OCI-LY3 (cell line): ENCODE measurements around the gene KARS1.

ENCODE experiments used
- H2AFZ ChIP-seq: fragments of 200-600, 300-600 bp; shearing (Covaris generic); 2 replicates; pipeline ENCODE4 v1.6.0; 2014; ENCODE audit warnings: antibody characterized with exemption, low read depth, low read length
- H3K27ac ChIP-seq: fragments of 200-600, 300-600 bp; sonication (generic); 2 replicates; pipeline ENCODE4 v1.5.1; 2014; ENCODE audit warnings: mild to moderate bottlenecking, low read length, moderate library complexity, mixed read lengths
- H3K27me3 ChIP-seq: fragments of 200-600, 300-600 bp; sonication (generic); 2 replicates; pipeline ENCODE4 v1.6.1; 2014; ENCODE audit warnings: low read depth, low read length, mixed read lengths
- H3K36me3 ChIP-seq: fragments of 200-600, 300-600 bp; sonication (generic); replicated peaks from 2 replicates; pipeline ENCODE3; 2014; ENCODE audit warnings: low read depth, low read length, mixed read lengths
- H3K4me1 ChIP-seq: fragments of 300-600, 200-600 bp; sonication (generic); 2 replicates; pipeline ENCODE4 v1.6.1; 2014; ENCODE audit warnings: low read length, mixed read lengths
- H3K4me2 ChIP-seq: fragments of 200-600, 300-600 bp; sonication (generic); 2 replicates; pipeline ENCODE4 v1.6.1; 2014; ENCODE audit warnings: low read length, mixed read lengths
- H3K4me3 ChIP-seq: fragments of 300-600, 200-600 bp; sonication (generic); 2 replicates; pipeline ENCODE4 v1.5.1; 2014; ENCODE audit warnings: antibody characterized with exemption, mild to moderate bottlenecking, low read length, moderate library complexity
- H3K79me2 ChIP-seq: fragments of 300-600, 200-600 bp; shearing (Covaris generic); 2 replicates; pipeline ENCODE4 v1.6.1; 2014; ENCODE audit warnings: mild to moderate bottlenecking, low read length, mixed read lengths
- H3K9ac ChIP-seq: fragments of 300-600, 200-600 bp; shearing (Covaris generic); 2 replicates; pipeline ENCODE4 v1.6.0; 2014; ENCODE audit warnings: mild to moderate bottlenecking, low read length, moderate library complexity
- H3K9me3 ChIP-seq: fragments of 200-600, 300-600 bp; shearing (Covaris generic); 2 replicates; pipeline ENCODE4 v1.6.1; 2014; ENCODE audit warnings: low read length, mixed read lengths; ENCODE audit not compliant: insufficient read depth
- H4K20me1 ChIP-seq: fragments of 200-600, 300-600 bp; sonication (generic); 2 replicates; pipeline ENCODE4 v1.6.1; 2016; ENCODE audit warnings: low read length, mixed read lengths; ENCODE audit not compliant: insufficient read depth
- EZH2phosphoT487 ChIP-seq: fragments of 200-600 bp; shearing (Covaris generic); IDR thresholded peaks from 2 replicates; pipeline ENCODE4 v1.6.1; 2018; ENCODE audit warnings: antibody characterized with exemption, mixed run types, low read depth
- TF ChIP-seq, protein P1 (sequence below): fragments of 200-600, 300-600 bp; sonication (generic); IDR thresholded peaks from 2 replicates; pipeline ENCODE4 v1.5.1; 2014; ENCODE audit warnings: antibody characterized with exemption, low read length, low read depth

KARS1 gene

DNA sequence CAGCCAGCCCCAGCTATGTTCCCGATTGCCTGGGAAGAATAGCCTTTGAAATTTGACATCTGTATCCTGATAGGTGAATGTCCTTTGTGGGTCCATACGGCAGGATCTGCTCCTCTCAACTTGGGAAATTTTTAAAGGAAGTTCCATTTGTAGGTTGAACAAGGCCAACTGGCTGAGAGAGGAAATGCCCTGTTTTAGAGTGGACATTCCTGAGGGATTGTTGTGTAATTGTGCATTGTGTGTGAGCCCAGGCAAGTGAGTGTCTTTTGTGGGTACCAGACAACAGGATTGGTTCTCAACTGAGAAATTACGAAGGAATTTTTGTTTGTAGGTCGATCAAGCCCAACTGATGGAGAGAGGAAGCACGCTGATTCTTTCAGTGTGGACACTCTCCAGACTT, 31.9 kb upstream of the KARS1 start:
- H2AFZ ChIP-seq: no peak overlapping the region
- no peaks in the 10 kb centered on the region for H3K36me3 ChIP-seq
- H3K79me2 ChIP-seq: no peaks in the 10 kb centered on the region
- no peak overlapping the region for H3K4me3 ChIP-seq
- no peak overlapping the region for H3K4me2 ChIP-seq
- no peaks in the 10 kb centered on the region for H3K4me1 ChIP-seq
- no peaks in the 10 kb centered on the region for H4K20me1 ChIP-seq
- no peaks in the 10 kb centered on the region for H3K9me3 ChIP-seq
- H3K27ac ChIP-seq: no peak overlapping the region
- H3K27me3 ChIP-seq: no peaks in the 10 kb centered on the region
- TF ChIP-seq EZH2phosphoT487: no peak
- TF ChIP-seq, protein P1, sequence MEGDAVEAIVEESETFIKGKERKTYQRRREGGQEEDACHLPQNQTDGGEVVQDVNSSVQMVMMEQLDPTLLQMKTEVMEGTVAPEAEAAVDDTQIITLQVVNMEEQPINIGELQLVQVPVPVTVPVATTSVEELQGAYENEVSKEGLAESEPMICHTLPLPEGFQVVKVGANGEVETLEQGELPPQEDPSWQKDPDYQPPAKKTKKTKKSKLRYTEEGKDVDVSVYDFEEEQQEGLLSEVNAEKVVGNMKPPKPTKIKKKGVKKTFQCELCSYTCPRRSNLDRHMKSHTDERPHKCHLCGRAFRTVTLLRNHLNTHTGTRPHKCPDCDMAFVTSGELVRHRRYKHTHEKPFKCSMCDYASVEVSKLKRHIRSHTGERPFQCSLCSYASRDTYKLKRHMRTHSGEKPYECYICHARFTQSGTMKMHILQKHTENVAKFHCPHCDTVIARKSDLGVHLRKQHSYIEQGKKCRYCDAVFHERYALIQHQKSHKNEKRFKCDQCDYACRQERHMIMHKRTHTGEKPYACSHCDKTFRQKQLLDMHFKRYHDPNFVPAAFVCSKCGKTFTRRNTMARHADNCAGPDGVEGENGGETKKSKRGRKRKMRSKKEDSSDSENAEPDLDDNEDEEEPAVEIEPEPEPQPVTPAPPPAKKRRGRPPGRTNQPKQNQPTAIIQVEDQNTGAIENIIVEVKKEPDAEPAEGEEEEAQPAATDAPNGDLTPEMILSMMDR: no peak
- H3K9ac ChIP-seq: no peak overlapping the region

DNA sequence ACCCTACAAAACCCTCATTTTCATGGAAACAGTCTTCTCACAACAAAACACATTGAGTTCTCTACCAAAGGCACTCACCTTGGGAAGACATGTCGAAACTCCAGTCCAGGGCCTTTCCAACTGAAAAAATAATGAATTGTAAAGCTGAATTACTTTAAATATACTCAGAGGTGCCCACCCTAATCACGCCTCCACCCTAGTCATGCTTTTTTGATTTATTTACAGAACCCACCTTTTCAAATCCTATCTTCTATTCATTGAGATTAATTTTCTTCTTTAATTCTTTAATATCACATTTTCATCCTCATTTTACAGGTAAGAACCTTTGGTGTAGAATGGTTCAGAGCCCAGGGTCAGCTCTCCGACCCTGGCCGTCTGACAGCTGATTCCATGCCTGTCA, 29.4 kb upstream of the KARS1 start, which contains the start of gene CPHXL2:
TSS of gene CPHXL2 (minus strand) at position 101 of the 400 bp plus-strand sequence. CDS start at position 91, 10 bp downstream.
- Histone ChIP-seq H3K27ac (no peak within 1 kb of the TSS), H3K9ac (no peak within 1 kb of the TSS), H3K4me2 (no peak within 1 kb of the TSS), H3K4me3 (no peak within 1 kb of the TSS), H2AFZ (no peak within 1 kb of the TSS), H3K4me1 (no peaks in the 10 kb centered on the region), H3K9me3 (no peaks in the 10 kb centered on the region), H3K27me3 (no peaks in the 10 kb centered on the region), H3K79me2 (no peaks in the 10 kb centered on the region), H4K20me1 (no peaks in the 10 kb centered on the region), H3K36me3 (no peaks in the 10 kb centered on the region)
- TF ChIP-seq, protein P1: no peak
- no peak for TF ChIP-seq EZH2phosphoT487

DNA sequence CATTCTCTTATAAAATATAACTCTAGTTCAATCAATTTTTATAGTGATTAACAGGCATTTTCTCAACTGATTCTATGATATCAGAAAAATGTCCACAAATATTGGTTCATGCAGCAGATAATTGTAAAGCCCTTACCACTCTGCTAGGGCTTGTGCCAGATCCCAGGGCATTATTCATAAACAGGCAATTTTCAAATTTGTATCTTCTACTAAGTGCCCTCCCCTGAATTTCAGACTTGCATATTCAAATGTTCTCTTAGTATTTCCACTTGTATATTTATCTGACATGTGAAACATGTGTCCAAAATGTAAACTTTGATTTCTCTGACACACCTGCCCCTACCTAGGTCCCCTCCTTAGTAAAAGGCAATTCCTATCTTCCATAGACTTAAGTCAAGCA, 20.0 kb upstream of the KARS1 start:
- peaks cover 4% of the 10 kb centered on the region for H3K36me3 ChIP-seq
- no peak overlapping the region for H3K27ac ChIP-seq
- TF ChIP-seq EZH2phosphoT487: no peak
- TF ChIP-seq, protein P1: no peak
- no peaks in the 10 kb centered on the region for H3K4me1 ChIP-seq
- H3K4me2 ChIP-seq: no peak overlapping the region
- H3K79me2 ChIP-seq: no peaks in the 10 kb centered on the region
- H4K20me1 ChIP-seq: no peaks in the 10 kb centered on the region
- H3K9me3 ChIP-seq: no peaks in the 10 kb centered on the region
- no peak overlapping the region for H3K9ac ChIP-seq
- no peak overlapping the region for H3K4me3 ChIP-seq
- no peaks in the 10 kb centered on the region for H3K27me3 ChIP-seq
- no peak overlapping the region for H2AFZ ChIP-seq

DNA sequence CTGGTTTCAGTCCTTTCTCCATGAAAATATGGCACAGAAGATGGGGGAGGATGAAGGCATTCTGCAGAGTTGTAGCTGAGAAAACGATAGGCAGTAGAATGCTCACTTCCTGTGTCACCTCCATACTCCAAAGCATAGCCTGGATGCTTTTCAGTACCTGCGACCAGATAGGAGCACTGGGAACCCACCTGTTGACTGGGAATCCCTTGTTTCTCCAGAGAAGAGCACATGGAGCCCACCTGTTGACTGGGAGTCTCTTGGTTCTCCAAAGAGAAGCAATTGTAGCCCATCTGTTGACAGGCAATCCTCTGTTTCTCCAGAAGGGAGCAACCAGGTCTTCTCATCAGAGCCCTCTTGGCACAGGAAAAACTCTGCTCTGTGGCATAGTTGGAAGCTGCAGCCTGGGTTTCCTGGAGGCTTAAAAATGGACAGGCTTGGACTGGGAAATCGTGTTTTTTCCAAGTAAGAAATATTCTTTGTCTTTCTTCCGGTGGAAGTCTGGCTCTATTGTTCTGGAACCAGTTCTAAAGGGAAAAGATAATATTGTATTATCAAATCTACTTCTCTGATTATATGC, 13.3 kb upstream of the KARS1 start:
- Histone ChIP-seq H3K4me2 (no peak overlapping the region), H3K4me1 (no peaks in the 10 kb centered on the region), H3K27ac (no peak overlapping the region), H3K9ac (no peak overlapping the region), H3K4me3 (no peak overlapping the region), H2AFZ (no peak overlapping the region), H4K20me1 (0 out of 2 replicates have a peak, but pooled peaks cover 4% of the 10 kb centered on the region), H3K36me3 (peaks cover 37% of the 10 kb centered on the region), H3K79me2 (no peaks in the 10 kb centered on the region), H3K27me3 (no peaks in the 10 kb centered on the region), H3K9me3 (no peaks in the 10 kb centered on the region)
- no peak for TF ChIP-seq EZH2phosphoT487
- TF ChIP-seq, protein P1: no peak
